Loucy (cell line): ENCODE measurements around the gene SH3PXD2B.
A peak's percentile ranks its signal among the peaks of the same experiment; 100 is the strongest.
"Not testable (repeated sequence)": the region's sequence is repeated elsewhere in the genome, so short reads cannot be mapped to it uniquely, and the experiment has no call there.

Source experiments
- H2AFZ ChIP-seq: fragments of 200-600 bp; sonication (generic); 2 replicates; pipeline ENCODE4 v1.6.0; 2016; ENCODE audit warnings: antibody characterized with exemption, mild to moderate bottlenecking, low read length, moderate library complexity
- H3F3A ChIP-seq: fragments of 200-600 bp; 2 replicates; pipeline ENCODE4 v1.6.0; 2016; ENCODE audit warnings: antibody characterized with exemption, low read depth, mild to moderate bottlenecking
- H3K27me3 ChIP-seq: fragments of 200-600 bp; sonication (generic); 2 replicates; pipeline ENCODE4 v1.6.1; 2014; ENCODE audit warnings: low read length, mild to moderate bottlenecking; ENCODE audit not compliant: insufficient read depth, poor library complexity, severe bottlenecking
- H3K36me3 ChIP-seq: fragments of 200-600 bp; sonication (generic); 2 replicates; pipeline ENCODE4 v1.6.1; 2016; ENCODE audit warnings: low read length; ENCODE audit not compliant: insufficient read depth
- H3K4me1 ChIP-seq: fragments of 200-600 bp; sonication (generic); 2 replicates; pipeline ENCODE4 v1.5.1; 2014; ENCODE audit warnings: low read length, mild to moderate bottlenecking; ENCODE audit not compliant: insufficient read depth, poor library complexity, severe bottlenecking
- H3K4me2 ChIP-seq: fragments of 200-600 bp; sonication (generic); 2 replicates; pipeline ENCODE4 v1.6.0; 2014; ENCODE audit warnings: antibody characterized with exemption, low read length, low read depth, mild to moderate bottlenecking; ENCODE audit not compliant: poor library complexity, severe bottlenecking
- H3K4me3 ChIP-seq: fragments of 200-600 bp; sonication (generic); 2 replicates; pipeline ENCODE4 v1.5.1; 2014; ENCODE audit warnings: low read length, mild to moderate bottlenecking, mixed read lengths; ENCODE audit not compliant: poor library complexity, severe bottlenecking
- H3K79me2 ChIP-seq: fragments of 200-600 bp; sonication (generic); 2 replicates; pipeline ENCODE4 v1.6.1; 2014; ENCODE audit warnings: low read length; ENCODE audit not compliant: insufficient read depth
- H3K9ac ChIP-seq: fragments of 200-600 bp; sonication (generic); 2 replicates; pipeline ENCODE4 v1.6.0; 2014; ENCODE audit warnings: mild to moderate bottlenecking, low read depth, low read length, moderate library complexity; ENCODE audit not compliant: poor library complexity, severe bottlenecking
- H3K9me2 ChIP-seq: fragments of 200-600 bp; sonication (generic); replicated peaks from 2 replicates; pipeline ENCODE4 v1.6.1; 2016; ENCODE audit warnings: low read depth, low read length, mixed read lengths
- H3K9me3 ChIP-seq: fragments of 200-600 bp; sonication (generic); 2 replicates; pipeline ENCODE4 v1.6.1; 2014; ENCODE audit warnings: mild to moderate bottlenecking, antibody characterized with exemption, low read length, low read depth; ENCODE audit not compliant: insufficient read depth
- H4K20me1 ChIP-seq: fragments of 200-600 bp; sonication (generic); 2 replicates; pipeline ENCODE4 v1.6.0; 2014; ENCODE audit warnings: antibody characterized with exemption, low read length, mild to moderate bottlenecking; ENCODE audit not compliant: insufficient read depth, poor library complexity, severe bottlenecking
- CTCF ChIP-seq: fragments of 200-600 bp; sonication (generic); conservative IDR thresholded peaks from 2 replicates; pipeline ENCODE4 v1.5.1; 2014; ENCODE audit warnings: mild to moderate bottlenecking, antibody characterized with exemption, low read length
- EZH2phosphoT487 ChIP-seq: fragments of 200-600 bp; IDR thresholded peaks from 2 replicates; pipeline ENCODE4 v1.6.1; 2018; ENCODE audit warnings: antibody characterized with exemption, mild to moderate bottlenecking, moderate library complexity, borderline replicate concordance

Gene SH3PXD2B

DNA sequence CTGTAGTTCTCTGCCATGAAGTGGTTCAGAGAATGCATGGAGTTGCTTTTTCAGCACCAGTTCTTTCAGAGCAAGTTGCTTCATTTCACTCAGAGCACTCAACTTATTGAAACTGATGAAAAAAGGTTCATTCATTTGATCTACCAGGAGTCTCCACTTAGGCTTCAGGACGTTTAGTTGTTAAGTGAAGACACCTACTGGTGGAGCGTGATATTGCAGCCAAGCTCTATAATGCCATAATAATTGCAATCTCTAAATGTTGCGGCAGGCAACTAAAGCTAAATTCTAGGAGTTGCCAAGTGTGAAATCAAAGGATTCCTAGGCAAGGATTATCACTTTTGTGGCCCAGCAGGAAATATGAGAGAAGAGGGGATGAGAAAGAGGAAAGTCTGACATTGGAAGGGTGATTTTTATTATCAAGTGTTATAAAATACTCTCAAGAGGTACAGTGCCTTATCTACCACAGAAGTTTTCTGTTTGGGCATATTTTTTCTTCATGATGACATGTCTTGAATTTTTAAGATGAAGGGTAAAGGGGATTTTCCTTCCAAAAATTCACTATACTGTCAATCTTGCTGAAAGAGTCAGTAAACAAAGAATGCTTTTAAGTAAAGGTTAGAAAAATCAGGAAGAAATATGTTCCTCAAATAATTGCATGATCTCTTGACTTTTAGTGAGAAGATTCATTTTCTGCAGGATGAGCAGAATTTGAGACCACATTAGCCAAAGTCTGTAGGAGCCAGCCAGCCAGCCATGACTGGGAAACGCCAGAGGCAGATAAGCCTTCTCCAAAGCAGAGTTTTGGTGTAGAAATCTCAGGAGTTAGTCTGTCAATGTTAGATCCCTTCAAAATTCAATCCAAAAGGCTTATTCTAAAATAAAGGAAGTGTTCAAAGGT lies 83.4 kb downstream of the SH3PXD2B start:
- Histone ChIP-seq H3K79me2 (no peaks in the 10 kb centered on the region), H3K27me3 (no peaks in the 10 kb centered on the region), H3K9me2 (no peaks in the 10 kb centered on the region), H3K36me3 (no peaks in the 10 kb centered on the region), H3K4me2 (no peak overlapping the region), H3K9me3 (peaks cover 3% of the 10 kb centered on the region; the same call in 1 of the 2 replicates), H3F3A (no peaks in the 10 kb centered on the region), H3K9ac (no peak overlapping the region), H2AFZ (no peak overlapping the region), H4K20me1 (no peaks in the 10 kb centered on the region), H3K4me3 (no peak overlapping the region), H3K4me1 (no peaks in the 10 kb centered on the region)
- TF ChIP-seq EZH2phosphoT487 (no peak), CTCF (peak; percentile 57)

GRCh38 chr5:172370237-172370640 lies 84.1 kb downstream of the SH3PXD2B start:
- TF ChIP-seq EZH2phosphoT487 (no peak), CTCF (no peak)
- Histone ChIP-seq H4K20me1 (no peaks in the 10 kb centered on the region), H3K9me2 (no peaks in the 10 kb centered on the region), H3K4me3 (no peak overlapping the region), H3K9ac (no peak overlapping the region), H2AFZ (no peak overlapping the region), H3K4me1 (peaks cover 2% of the 10 kb centered on the region), H3K27me3 (no peaks in the 10 kb centered on the region), H3K79me2 (no peaks in the 10 kb centered on the region), H3K9me3 (peaks cover 3% of the 10 kb centered on the region; the same call in 1 of the 2 replicates), H3K4me2 (no peak overlapping the region), H3F3A (no peaks in the 10 kb centered on the region), H3K36me3 (no peaks in the 10 kb centered on the region)

DNA sequence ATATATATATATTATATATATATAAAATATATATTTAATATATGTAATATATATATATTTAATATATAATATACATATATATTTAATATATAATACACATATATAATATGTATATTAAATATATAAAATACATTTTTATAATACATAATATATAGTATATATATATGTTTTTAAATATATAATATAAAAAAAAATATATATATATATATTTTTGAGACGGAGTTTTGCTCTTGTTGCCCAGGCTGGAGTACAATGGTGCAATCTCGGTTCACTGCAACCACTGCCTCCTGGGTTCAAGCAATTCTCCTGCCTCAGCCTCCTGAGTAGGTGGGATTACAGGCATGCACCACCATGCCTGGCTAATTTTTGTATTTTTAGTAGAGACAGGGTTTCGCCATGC lies 85.6 kb downstream of the SH3PXD2B start:
- not testable (repeated sequence) for H3K79me2 ChIP-seq, H3K9ac ChIP-seq, H2AFZ ChIP-seq, H3K9me3 ChIP-seq, H3K27me3 ChIP-seq, H3K4me2 ChIP-seq, H3K4me1 ChIP-seq, H3K36me3 ChIP-seq, H3K4me3 ChIP-seq, H3F3A ChIP-seq, H3K9me2 ChIP-seq, H4K20me1 ChIP-seq
